IPS DF 6.9 (cell line): ENCODE data around the gene PLEKHD1.

Source experiments
- DNase-seq: peaks from one replicate; pipeline ENCODE4 v3.0.0-alpha.2; 2013; ENCODE audit warnings: low read depth, low spot score
- H3K27ac ChIP-seq: one replicate; pipeline ENCODE4 v1.5.1; 2013; ENCODE audit warnings: low read length, control low read depth
- H3K27me3 ChIP-seq: 2 replicates; pipeline ENCODE4 v1.6.1; 2013; ENCODE audit warnings: mild to moderate bottlenecking, low read length; ENCODE audit not compliant: control insufficient read depth, insufficient read depth
- H3K36me3 ChIP-seq: 2 replicates; pipeline ENCODE4 v1.6.1; 2013; ENCODE audit warnings: low read length; ENCODE audit not compliant: control insufficient read depth, insufficient read depth
- H3K4me1 ChIP-seq: 2 replicates; pipeline ENCODE4 v1.6.1; 2013; ENCODE audit warnings: low read length; ENCODE audit not compliant: control insufficient read depth, insufficient read depth
- H3K4me3 ChIP-seq: 2 replicates; pipeline ENCODE4 v1.5.1; 2013; ENCODE audit warnings: mild to moderate bottlenecking, low read length
- H3K9me3 ChIP-seq: 2 replicates; pipeline ENCODE4 v1.6.1; 2013; ENCODE audit warnings: low read length, inconsistent platforms; ENCODE audit not compliant: control insufficient read depth, insufficient read depth
- WGBS: extraction: QIAGEN DNeasy Blood & Tissue Kit; methylation state at CpG from one replicate; pipeline ENCODE4 v1.1.7; 2013; ENCODE audit warnings: mixed read lengths, missing lambda C conversion rate; ENCODE audit not compliant: insufficient read length, insufficient coverage; 5-methylcytosine and 5-hydroxymethylcytosine counted together

PLEKHD1 gene

GRCh38 chr14:69506241-69506595 is 21.7 kb downstream of the PLEKHD1 start:
- Histone ChIP-seq H3K4me1 (no peaks in the 10 kb centered on the region), H3K27ac (no peak overlapping the region), H3K36me3 (no peaks in the 10 kb centered on the region), H3K9me3 (no peaks in the 10 kb centered on the region), H3K27me3 (no peaks in the 10 kb centered on the region; the same call in 1 of the 2 replicates), H3K4me3 (no peak overlapping the region)
- no CpG with 5 or more reads among the region's 1 CpG for WGBS
- DNase-seq, result no peak

- Histone ChIP-seq H3K36me3 (no peaks in the 10 kb centered on the region), H3K9me3 (no peaks in the 10 kb centered on the region), H3K27ac (no peak overlapping the region), H3K4me1 (no peaks in the 10 kb centered on the region), H3K27me3 (no peaks in the 10 kb centered on the region), H3K4me3 (no peak overlapping the region)
- DNase-seq, result no peak
- no CpG with 5 or more reads among the region's 4 CpGs for WGBS
Observed at GRCh38 chr14:69518289-69519101, 34.0 kb downstream of the PLEKHD1 start.

- no CpG with 5 or more reads among the region's 22 CpGs for WGBS
- no peaks in the 10 kb centered on the region for H3K27me3 ChIP-seq
- no peaks in the 10 kb centered on the region for H3K9me3 ChIP-seq
- DNase-seq, result no peak
- H3K4me1 ChIP-seq, result no peaks in the 10 kb centered on the region
- no peak overlapping the region for H3K27ac ChIP-seq
- no peaks in the 10 kb centered on the region for H3K36me3 ChIP-seq
- H3K4me3 ChIP-seq, result no peak overlapping the region
Observed at GRCh38 chr14:69519204-69520100, 34.9 kb downstream of the PLEKHD1 start.

- no CpG with 5 or more reads among the region's 6 CpGs for whole genome bisulfite sequencing
- Histone ChIP-seq H3K9me3 (no peaks in the 10 kb centered on the region), H3K36me3 (no peaks in the 10 kb centered on the region), H3K4me3 (no peak overlapping the region), H3K27me3 (no peaks in the 10 kb centered on the region), H3K27ac (no peak overlapping the region), H3K4me1 (no peaks in the 10 kb centered on the region)
- DNase-seq, result no peak
Observed at GRCh38 chr14:69522026-69522425, 37.5 kb downstream of the PLEKHD1 start.

- H3K27ac ChIP-seq, result no peak overlapping the region
Observed at GRCh38 chr14:69525896-69526295, 41.4 kb downstream of the PLEKHD1 start.

GRCh38 chr14:69527635-69528034 is 43.1 kb downstream of the PLEKHD1 start:
- no peaks in the 10 kb centered on the region for H3K4me1 ChIP-seq
- H3K27me3 ChIP-seq, result 0 out of 2 replicates have a peak, but pooled peaks cover 1% of the 10 kb centered on the region
- no peak overlapping the region for H3K27ac ChIP-seq
- no peaks in the 10 kb centered on the region for H3K36me3 ChIP-seq
- no peak overlapping the region for H3K4me3 ChIP-seq
- H3K9me3 ChIP-seq, result no peaks in the 10 kb centered on the region
- no peak for DNase-seq
- WGBS, result no CpG with 5 or more reads among the region's 14 CpGs

More at GRCh38 chr14:69525896-69526295, 41.4 kb downstream of the PLEKHD1 start:
- Histone ChIP-seq H3K36me3 (no peaks in the 10 kb centered on the region), H3K9me3 (no peaks in the 10 kb centered on the region), H3K27me3 (0 out of 2 replicates have a peak, but pooled peaks cover 1% of the 10 kb centered on the region), H3K4me3 (no peak overlapping the region), H3K4me1 (no peaks in the 10 kb centered on the region)
- no peak for DNase-seq
- WGBS, result no CpG with 5 or more reads among the region's 6 CpGs

GRCh38 chr14:69528143-69528542 is 43.6 kb downstream of the PLEKHD1 start:
- Histone ChIP-seq H3K27ac (no peak overlapping the region), H3K4me3 (no peak overlapping the region), H3K36me3 (no peaks in the 10 kb centered on the region), H3K27me3 (0 out of 2 replicates have a peak, but pooled peaks cover 1% of the 10 kb centered on the region), H3K4me1 (no peaks in the 10 kb centered on the region), H3K9me3 (no peaks in the 10 kb centered on the region)
- DNase-seq, result no peak
- WGBS, result no CpG with 5 or more reads among the region's 9 CpGs

- no CpG with 5 or more reads among the region's 5 CpGs for WGBS
- Histone ChIP-seq H3K9me3 (no peaks in the 10 kb centered on the region), H3K36me3 (no peaks in the 10 kb centered on the region), H3K27ac (no peak overlapping the region), H3K27me3 (0 out of 2 replicates have a peak, but pooled peaks cover 1% of the 10 kb centered on the region), H3K4me3 (no peak overlapping the region), H3K4me1 (no peaks in the 10 kb centered on the region)
- DNase-seq, result no peak
Observed at GRCh38 chr14:69528930-69529329, 44.4 kb downstream of the PLEKHD1 start.

GRCh38 chr14:69529563-69529962 is 45.0 kb downstream of the PLEKHD1 start:
- Histone ChIP-seq H3K27ac (no peak overlapping the region), H3K9me3 (no peaks in the 10 kb centered on the region), H3K36me3 (no peaks in the 10 kb centered on the region), H3K27me3 (0 out of 2 replicates have a peak, but pooled peaks cover 1% of the 10 kb centered on the region), H3K4me3 (no peak overlapping the region), H3K4me1 (no peaks in the 10 kb centered on the region)
- no peak for DNase-seq
- no CpG with 5 or more reads among the region's 3 CpGs for WGBS

GRCh38 chr14:69530095-69530494 is 45.6 kb downstream of the PLEKHD1 start:
- H3K27ac ChIP-seq, result no peak overlapping the region
- no peaks in the 10 kb centered on the region for H3K4me1 ChIP-seq
- 0 out of 2 replicates have a peak, but pooled peaks cover 1% of the 10 kb centered on the region for H3K27me3 ChIP-seq
- H3K36me3 ChIP-seq, result no peaks in the 10 kb centered on the region
- no peaks in the 10 kb centered on the region for H3K9me3 ChIP-seq
- WGBS, result no CpG with 5 or more reads among the region's 4 CpGs
- no peak for DNase-seq
- no peak overlapping the region for H3K4me3 ChIP-seq
